ENCODE data around the gene FANCC.
"Not testable (repeated sequence)": the region's sequence is repeated elsewhere in the genome, so short reads cannot be mapped to it uniquely, and the experiment has no call there.

The FANCC gene

DNA sequence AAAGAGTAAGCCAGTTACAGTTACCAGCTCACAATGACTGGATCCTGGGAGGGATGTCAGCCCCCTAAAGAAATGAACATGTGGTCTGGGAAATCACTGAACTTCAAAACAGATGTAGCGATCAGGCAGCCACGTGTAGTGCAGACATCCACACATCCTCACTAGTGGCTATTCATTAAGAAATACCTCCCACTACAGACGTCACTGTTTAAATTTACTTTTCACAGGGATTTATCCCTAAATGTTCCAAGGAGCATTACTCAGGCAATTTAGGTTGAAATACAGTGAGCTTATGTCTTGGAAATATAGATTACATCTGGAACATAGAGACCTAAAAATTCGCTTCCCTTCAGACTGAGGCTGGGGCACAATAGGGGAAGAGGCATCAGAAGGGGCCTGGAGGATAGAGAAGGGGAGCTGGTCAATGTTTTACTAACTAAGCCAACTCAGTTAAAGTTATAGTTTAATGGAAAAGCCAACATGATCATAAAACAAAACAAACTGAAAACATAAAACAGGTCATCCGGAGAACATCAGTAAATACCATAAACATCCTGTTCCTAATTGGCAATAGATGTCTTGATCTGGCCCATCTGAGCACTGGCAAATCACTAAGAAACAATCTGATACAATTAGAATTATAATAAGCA is 92.3 kb downstream of the FANCC start:
- Histone ChIP-seq H3K36me3 (ENCODE audit: control insufficient read depth in 1 of 2, insufficient read depth in 2 of 2, low read length in 2 of 2) (no peaks in the 10 kb centered on the region), H3K27me3 (ENCODE audit: low read depth, low read length) (no peaks in the 10 kb centered on the region), H3K9me3 (ENCODE audit: control insufficient read depth in 1 of 2, low read length in 2 of 2) (no peaks in the 10 kb centered on the region), H3K4me1 (ENCODE audit: control insufficient read depth in 1 of 2, insufficient read depth in 2 of 2, low read length in 2 of 2) (no peaks in the 10 kb centered on the region), H3K27ac (ENCODE audit: low read length) (no peak overlapping the region), H3K4me3 (ENCODE audit: low read depth in 1 of 2, low read length in 2 of 2) (no peak overlapping the region)

DNA sequence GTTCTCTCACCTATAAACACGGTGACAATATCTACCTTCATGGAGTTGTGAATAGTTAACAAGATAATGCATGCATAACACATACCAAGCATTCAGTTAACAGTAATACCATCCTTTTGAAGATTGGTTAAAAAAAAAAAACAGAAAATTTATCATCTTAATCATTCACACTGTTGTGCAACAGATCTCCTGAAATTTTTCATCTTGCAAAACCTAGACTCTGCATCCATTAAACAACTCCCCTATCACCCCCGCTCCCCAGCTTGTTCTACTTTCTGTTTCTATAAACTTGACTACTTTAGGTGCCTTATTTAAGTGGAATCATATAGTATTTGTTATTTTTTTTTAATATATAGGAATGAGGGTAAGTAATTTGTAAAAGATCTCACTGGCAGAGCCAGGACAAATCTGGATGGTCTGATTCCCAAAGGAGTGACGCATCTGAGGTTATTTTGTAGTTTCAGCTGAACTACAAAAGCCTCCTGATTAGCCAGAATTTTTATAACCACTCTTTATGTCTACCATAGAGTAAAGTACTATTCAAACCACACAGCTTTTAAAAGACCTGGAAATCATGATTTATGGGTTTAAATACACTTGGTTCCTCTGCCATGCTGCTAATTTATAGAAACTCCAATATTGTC is 93.0 kb downstream of the FANCC start:
- Histone ChIP-seq H3K27me3 (ENCODE audit: low read depth, low read length) (no peaks in the 10 kb centered on the region), H3K9me3 (ENCODE audit: control insufficient read depth in 1 of 2, low read length in 2 of 2) (no peaks in the 10 kb centered on the region), H3K36me3 (ENCODE audit: control insufficient read depth in 1 of 2, insufficient read depth in 2 of 2, low read length in 2 of 2) (no peaks in the 10 kb centered on the region), H3K27ac (ENCODE audit: low read length) (no peak overlapping the region), H3K4me3 (ENCODE audit: low read depth in 1 of 2, low read length in 2 of 2) (no peak overlapping the region), H3K4me1 (ENCODE audit: control insufficient read depth in 1 of 2, insufficient read depth in 2 of 2, low read length in 2 of 2) (no peaks in the 10 kb centered on the region)

DNA sequence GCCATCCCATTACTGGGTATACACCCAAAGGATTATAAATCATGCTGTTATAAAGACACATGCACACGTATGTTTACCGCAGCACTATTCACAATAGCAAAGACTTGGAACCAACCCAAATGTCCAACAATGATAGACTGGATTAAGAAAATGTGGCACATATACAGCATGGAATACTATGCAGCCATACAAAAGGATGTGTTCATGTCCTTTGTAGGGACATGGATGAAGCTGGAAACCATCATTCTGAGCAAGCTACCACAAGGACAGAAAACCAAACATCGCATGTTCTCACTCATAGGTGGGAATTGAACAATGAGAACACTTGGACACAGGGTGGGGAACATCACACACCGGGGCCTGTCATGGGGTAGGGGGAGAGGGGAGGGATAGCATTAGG is 97.2 kb downstream of the FANCC start:
- not testable (repeated sequence) for H3K27me3 ChIP-seq (ENCODE audit: low read depth, low read length); H3K4me3 ChIP-seq (ENCODE audit: low read depth in 1 of 2, low read length in 2 of 2); H3K27ac ChIP-seq (ENCODE audit: low read length); H3K9me3 ChIP-seq (ENCODE audit: control insufficient read depth in 1 of 2, low read length in 2 of 2); H3K4me1 ChIP-seq (ENCODE audit: control insufficient read depth in 1 of 2, insufficient read depth in 2 of 2, low read length in 2 of 2); H3K36me3 ChIP-seq (ENCODE audit: control insufficient read depth in 1 of 2, insufficient read depth in 2 of 2, low read length in 2 of 2)

DNA sequence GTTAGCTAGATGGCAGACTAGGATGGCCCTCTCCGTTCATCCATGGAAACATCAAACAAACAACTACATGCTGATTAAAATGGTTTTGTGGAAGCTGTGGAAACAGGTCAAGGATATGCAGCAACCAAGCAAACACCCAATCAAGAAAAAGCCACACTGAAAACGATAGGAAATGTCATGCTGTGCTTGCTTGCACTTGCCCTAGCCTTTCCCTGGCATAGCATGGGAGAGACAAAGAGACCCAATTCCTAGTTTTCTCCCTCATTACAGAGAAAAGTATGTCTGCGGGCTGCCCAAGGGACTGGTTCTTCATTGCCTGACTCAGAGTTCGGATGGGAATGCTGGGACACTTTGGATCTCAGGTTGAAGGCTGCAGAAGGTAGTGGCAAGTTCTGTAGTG is 98.7 kb downstream of the FANCC start:
- Histone ChIP-seq H3K4me1 (ENCODE audit: control insufficient read depth in 1 of 2, insufficient read depth in 2 of 2, low read length in 2 of 2) (no peaks in the 10 kb centered on the region), H3K27me3 (ENCODE audit: low read depth, low read length) (no peaks in the 10 kb centered on the region), H3K9me3 (ENCODE audit: control insufficient read depth in 1 of 2, low read length in 2 of 2) (no peaks in the 10 kb centered on the region), H3K27ac (ENCODE audit: low read length) (no peak overlapping the region), H3K4me3 (ENCODE audit: low read depth in 1 of 2, low read length in 2 of 2) (no peak overlapping the region), H3K36me3 (ENCODE audit: control insufficient read depth in 1 of 2, insufficient read depth in 2 of 2, low read length in 2 of 2) (no peaks in the 10 kb centered on the region)

DNA sequence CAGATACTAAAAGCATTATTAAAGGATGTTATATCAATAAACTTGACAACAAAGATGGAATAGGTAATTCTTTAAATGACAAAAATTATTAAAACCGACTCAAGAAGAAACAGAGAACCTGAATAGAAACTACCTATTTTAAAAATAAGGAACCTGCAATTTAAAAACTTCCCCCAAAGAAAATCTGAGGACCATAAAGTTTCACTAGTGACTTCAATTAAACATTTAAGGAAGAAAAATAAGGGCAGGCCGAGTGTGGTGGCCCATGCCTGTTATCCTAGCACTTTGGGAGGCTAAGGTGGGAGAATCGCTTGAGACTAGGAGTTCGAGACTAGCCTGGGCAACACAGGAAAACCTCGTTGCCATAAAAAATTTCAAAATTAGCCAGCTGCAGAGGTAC is 99.6 kb downstream of the FANCC start:
- H3K36me3 ChIP-seq (ENCODE audit: control insufficient read depth in 1 of 2, insufficient read depth in 2 of 2, low read length in 2 of 2) = no peaks in the 10 kb centered on the region
- H3K4me1 ChIP-seq (ENCODE audit: control insufficient read depth in 1 of 2, insufficient read depth in 2 of 2, low read length in 2 of 2) = no peaks in the 10 kb centered on the region
- no peaks in the 10 kb centered on the region for H3K9me3 ChIP-seq (ENCODE audit: control insufficient read depth in 1 of 2, low read length in 2 of 2)
- no peak overlapping the region for H3K4me3 ChIP-seq (ENCODE audit: low read depth in 1 of 2, low read length in 2 of 2)
- H3K27ac ChIP-seq (ENCODE audit: low read length) = no peak overlapping the region
- H3K27me3 ChIP-seq (ENCODE audit: low read depth, low read length) = no peaks in the 10 kb centered on the region

DNA sequence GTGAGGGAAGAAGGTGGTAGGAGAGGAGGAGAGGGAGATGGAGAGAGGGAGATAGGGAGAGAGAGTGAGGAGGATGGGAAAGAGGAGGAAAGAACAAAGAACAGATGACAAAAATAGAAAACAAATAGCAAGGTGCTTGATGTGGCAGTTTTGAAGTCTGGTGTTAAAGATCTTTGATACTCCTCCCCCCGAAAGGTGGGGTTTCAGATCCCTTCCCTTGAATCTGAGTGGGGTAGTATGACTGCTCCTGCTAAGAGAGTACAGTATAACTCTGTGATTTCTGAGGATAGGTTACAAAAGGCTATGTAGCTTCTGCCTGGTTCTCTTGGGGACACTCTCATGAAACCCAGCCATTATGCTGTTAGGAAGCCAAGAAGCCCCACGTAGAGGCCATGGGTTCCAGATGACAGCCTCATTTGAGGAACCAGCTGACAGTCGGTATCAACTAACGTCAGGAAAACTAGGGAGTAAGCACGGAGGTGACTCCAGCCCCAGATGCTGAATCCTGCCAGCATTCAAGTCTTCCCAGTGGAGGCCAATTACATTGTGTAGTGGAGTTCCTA is 102.1 kb downstream of the FANCC start:
- Histone ChIP-seq H3K4me3 (ENCODE audit: low read depth in 1 of 2, low read length in 2 of 2) (no peak overlapping the region), H3K27ac (ENCODE audit: low read length) (no peak overlapping the region), H3K9me3 (ENCODE audit: control insufficient read depth in 1 of 2, low read length in 2 of 2) (no peaks in the 10 kb centered on the region), H3K4me1 (ENCODE audit: control insufficient read depth in 1 of 2, insufficient read depth in 2 of 2, low read length in 2 of 2) (peaks cover 0 to 4% of the 10 kb centered on the region in 2 donors), H3K36me3 (ENCODE audit: control insufficient read depth in 1 of 2, insufficient read depth in 2 of 2, low read length in 2 of 2) (no peaks in the 10 kb centered on the region), H3K27me3 (ENCODE audit: low read depth, low read length) (no peaks in the 10 kb centered on the region)

DNA sequence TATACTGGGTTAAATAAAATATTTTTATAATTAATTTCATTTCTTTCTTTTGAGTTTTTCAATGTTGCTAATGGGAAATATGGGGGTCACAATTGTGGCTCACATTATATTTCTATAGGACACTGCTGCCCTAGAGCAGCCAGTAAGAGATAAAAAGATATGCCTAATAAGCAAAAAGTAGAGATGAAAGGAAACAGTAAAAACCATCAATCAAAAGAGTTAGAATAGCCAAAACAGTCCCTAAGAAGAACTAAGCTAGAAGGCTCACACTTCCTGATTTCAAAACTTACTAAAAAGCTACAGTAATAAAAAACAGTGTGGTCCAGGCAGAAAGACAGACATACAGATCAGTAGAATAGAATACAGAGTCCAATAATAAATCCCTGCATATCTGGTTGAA is 104.4 kb downstream of the FANCC start:
- Histone ChIP-seq H3K4me3 (ENCODE audit: low read depth in 1 of 2, low read length in 2 of 2) (no peak overlapping the region), H3K27ac (ENCODE audit: low read length) (no peak overlapping the region), H3K4me1 (ENCODE audit: control insufficient read depth in 1 of 2, insufficient read depth in 2 of 2, low read length in 2 of 2) (peaks cover 0 to 4% of the 10 kb centered on the region in 2 donors), H3K9me3 (ENCODE audit: control insufficient read depth in 1 of 2, low read length in 2 of 2) (no peaks in the 10 kb centered on the region), H3K27me3 (ENCODE audit: low read depth, low read length) (no peaks in the 10 kb centered on the region), H3K36me3 (ENCODE audit: control insufficient read depth in 1 of 2, insufficient read depth in 2 of 2, low read length in 2 of 2) (no peaks in the 10 kb centered on the region)

DNA sequence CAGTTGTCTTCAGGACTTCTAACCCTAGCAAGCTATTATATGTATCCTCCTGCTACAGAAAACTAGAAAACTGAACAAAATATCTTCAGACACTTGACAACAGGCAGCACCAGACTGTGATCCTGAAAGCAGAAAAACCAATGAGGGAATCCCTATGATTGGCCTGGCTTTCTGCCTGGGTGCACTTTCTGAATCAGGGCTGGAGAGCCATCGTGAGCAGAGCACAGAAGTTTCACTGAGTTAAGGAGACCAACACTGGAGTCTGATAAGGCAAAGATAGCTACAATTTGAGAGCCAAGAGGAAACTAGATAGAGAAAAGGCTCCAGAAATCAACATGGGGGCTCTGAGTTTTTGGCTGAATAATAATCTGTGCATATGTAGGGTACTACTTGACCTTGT is 106.5 kb downstream of the FANCC start:
- H3K4me3 ChIP-seq (ENCODE audit: low read depth in 1 of 2, low read length in 2 of 2) = no peak overlapping the region
- H3K36me3 ChIP-seq (ENCODE audit: control insufficient read depth in 1 of 2, insufficient read depth in 2 of 2, low read length in 2 of 2) = no peaks in the 10 kb centered on the region

DNA sequence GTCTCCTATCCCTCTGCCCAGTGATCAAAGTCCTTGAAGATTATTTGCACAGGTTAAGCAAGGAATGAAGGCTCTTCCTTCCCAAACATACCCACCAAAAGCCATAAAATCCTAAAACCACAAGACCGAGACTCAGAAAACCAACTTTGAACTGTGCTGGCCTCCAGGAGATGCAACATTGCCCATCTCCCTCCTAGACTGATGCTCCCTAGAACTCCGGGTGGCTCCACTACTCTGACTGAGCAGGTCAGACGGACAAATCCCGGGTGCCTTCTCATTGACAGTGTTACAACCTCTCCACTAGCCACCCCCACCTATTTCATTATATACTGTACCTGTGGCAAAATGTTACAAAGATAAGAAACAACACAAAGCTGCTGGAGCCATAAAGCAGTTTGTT is 110.1 kb downstream of the FANCC start:
- no peaks in the 10 kb centered on the region for H3K36me3 ChIP-seq (ENCODE audit: control insufficient read depth in 1 of 2, insufficient read depth in 2 of 2, low read length in 2 of 2)
- H3K9me3 ChIP-seq (ENCODE audit: control insufficient read depth in 1 of 2, low read length in 2 of 2) = no peaks in the 10 kb centered on the region
- peaks cover 0 to 4% of the 10 kb centered on the region in 2 donors for H3K4me1 ChIP-seq (ENCODE audit: control insufficient read depth in 1 of 2, insufficient read depth in 2 of 2, low read length in 2 of 2)
- H3K4me3 ChIP-seq (ENCODE audit: low read depth in 1 of 2, low read length in 2 of 2) = no peak overlapping the region
- no peaks in the 10 kb centered on the region for H3K27me3 ChIP-seq (ENCODE audit: low read depth, low read length)
- H3K27ac ChIP-seq (ENCODE audit: low read length) = no peak overlapping the region

More for the DNA sequence above, 106.5 kb downstream of the FANCC start:
- no peaks in the 10 kb centered on the region for H3K27me3 ChIP-seq (ENCODE audit: low read depth, low read length)
- H3K27ac ChIP-seq (ENCODE audit: low read length) = no peak overlapping the region
- H3K9me3 ChIP-seq (ENCODE audit: control insufficient read depth in 1 of 2, low read length in 2 of 2) = no peaks in the 10 kb centered on the region
- H3K4me1 ChIP-seq (ENCODE audit: control insufficient read depth in 1 of 2, insufficient read depth in 2 of 2, low read length in 2 of 2) = peaks cover 0 to 4% of the 10 kb centered on the region in 2 donors

DNA sequence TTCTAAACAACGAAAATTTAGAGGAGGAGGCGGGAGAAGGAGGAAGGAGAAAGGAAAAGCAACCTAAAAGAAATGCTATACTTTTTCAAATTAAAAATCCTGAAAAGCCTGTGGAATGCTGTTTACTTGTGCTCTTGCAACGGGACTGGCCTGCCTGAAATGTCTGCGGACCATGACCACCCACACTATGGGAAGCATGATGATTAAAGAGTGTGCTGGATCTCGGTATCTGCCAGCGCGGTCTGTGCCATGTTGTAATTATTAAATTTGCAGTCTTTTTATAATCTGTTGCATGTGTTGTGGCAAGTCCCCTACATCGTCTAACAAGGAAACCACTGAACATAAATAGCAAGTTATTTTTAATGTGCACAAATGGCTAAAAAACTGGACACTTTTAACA is 111.4 kb downstream of the FANCC start:
- no peak overlapping the region for H3K27ac ChIP-seq (ENCODE audit: low read length)
- no peaks in the 10 kb centered on the region for H3K36me3 ChIP-seq (ENCODE audit: control insufficient read depth in 1 of 2, insufficient read depth in 2 of 2, low read length in 2 of 2)
- peaks cover 0 to 1% of the 10 kb centered on the region in 2 donors for H3K4me1 ChIP-seq (ENCODE audit: control insufficient read depth in 1 of 2, insufficient read depth in 2 of 2, low read length in 2 of 2)
- no peaks in the 10 kb centered on the region for H3K9me3 ChIP-seq (ENCODE audit: control insufficient read depth in 1 of 2, low read length in 2 of 2)
- no peak overlapping the region for H3K4me3 ChIP-seq (ENCODE audit: low read depth in 1 of 2, low read length in 2 of 2)
- H3K27me3 ChIP-seq (ENCODE audit: low read depth, low read length) = no peaks in the 10 kb centered on the region

DNA sequence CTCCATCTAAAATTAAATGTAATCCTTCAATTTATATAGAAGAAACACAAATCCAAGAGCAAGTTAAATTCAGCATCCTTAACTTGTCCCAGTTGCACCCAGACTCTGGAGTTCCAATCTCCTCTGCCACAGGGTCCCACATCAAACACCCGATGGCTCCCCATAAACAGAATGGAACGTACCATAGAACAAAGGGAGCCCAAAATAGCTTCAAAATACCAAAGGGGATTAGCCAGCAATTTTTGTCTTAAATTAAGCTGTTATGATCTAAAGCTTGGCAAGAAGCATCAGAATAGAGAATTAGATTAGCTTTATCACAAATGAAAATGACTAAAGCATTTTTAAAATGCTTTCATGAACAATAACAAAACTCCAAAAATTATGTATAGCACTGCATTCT is 112.8 kb downstream of the FANCC start:
- no peak overlapping the region for H3K27ac ChIP-seq (ENCODE audit: low read length)
- no peaks in the 10 kb centered on the region for H3K36me3 ChIP-seq (ENCODE audit: control insufficient read depth in 1 of 2, insufficient read depth in 2 of 2, low read length in 2 of 2)
- no peak overlapping the region for H3K4me3 ChIP-seq (ENCODE audit: low read depth in 1 of 2, low read length in 2 of 2)
- peaks cover 0 to 5% of the 10 kb centered on the region in 2 donors for H3K4me1 ChIP-seq (ENCODE audit: control insufficient read depth in 1 of 2, insufficient read depth in 2 of 2, low read length in 2 of 2)
- H3K9me3 ChIP-seq (ENCODE audit: control insufficient read depth in 1 of 2, low read length in 2 of 2) = no peaks in the 10 kb centered on the region
- H3K27me3 ChIP-seq (ENCODE audit: low read depth, low read length) = no peaks in the 10 kb centered on the region

DNA sequence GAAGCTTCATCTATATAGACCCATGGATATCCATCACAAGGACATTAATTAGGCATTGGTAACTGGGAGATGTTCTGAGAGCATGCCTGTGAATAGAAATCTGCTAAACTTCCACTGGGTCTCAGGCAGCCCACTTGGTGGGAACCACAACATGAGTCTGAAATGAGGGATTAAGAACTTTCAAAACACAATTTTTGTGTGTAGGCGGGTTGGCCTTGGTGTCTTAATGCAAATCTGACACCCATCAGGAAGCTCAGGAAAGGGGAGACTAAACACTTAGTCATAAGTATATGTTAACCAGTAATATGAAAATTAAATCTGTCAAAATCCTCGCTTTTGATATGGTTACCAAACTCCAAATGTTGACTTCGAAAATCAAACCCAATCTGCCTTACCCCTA is 113.2 kb downstream of the FANCC start:
- Histone ChIP-seq H3K4me1 (ENCODE audit: control insufficient read depth in 1 of 2, insufficient read depth in 2 of 2, low read length in 2 of 2) (peaks cover 0 to 5% of the 10 kb centered on the region in 2 donors), H3K36me3 (ENCODE audit: control insufficient read depth in 1 of 2, insufficient read depth in 2 of 2, low read length in 2 of 2) (no peaks in the 10 kb centered on the region), H3K4me3 (ENCODE audit: low read depth in 1 of 2, low read length in 2 of 2) (no peak overlapping the region), H3K27me3 (ENCODE audit: low read depth, low read length) (no peaks in the 10 kb centered on the region), H3K9me3 (ENCODE audit: control insufficient read depth in 1 of 2, low read length in 2 of 2) (no peaks in the 10 kb centered on the region), H3K27ac (ENCODE audit: low read length) (no peak overlapping the region)
